ENCODE data around the gene SLAIN1.

Gene SLAIN1

GRCh38 chr13:77715233-77715891, 17.9 kb downstream of the SLAIN1 start:
- no peak for DNase-seq

- no peak for DNase-seq
Observed at GRCh38 chr13:77716692-77717091, 19.2 kb downstream of the SLAIN1 start.

GRCh38 chr13:77717508-77717907, 20.0 kb downstream of the SLAIN1 start:
- DNase-seq = no peak

GRCh38 chr13:77719128-77719527, 21.6 kb downstream of the SLAIN1 start:
- no peak for DNase-seq

GRCh38 chr13:77720988-77721387, 23.5 kb downstream of the SLAIN1 start:
- no peak for DNase-seq

GRCh38 chr13:77724092-77724491, 26.6 kb downstream of the SLAIN1 start:
- DNase-seq = no peak

GRCh38 chr13:77725071-77725470, 27.6 kb downstream of the SLAIN1 start:
- DNase-seq = no peak

- DNase-seq = no peak
Observed at GRCh38 chr13:77728265-77729125, 31.0 kb downstream of the SLAIN1 start.

GRCh38 chr13:77729502-77730221, 32.2 kb downstream of the SLAIN1 start:
- peak; percentile 51 for DNase-seq

- no peak for DNase-seq
Observed at GRCh38 chr13:77730572-77730971, 33.1 kb downstream of the SLAIN1 start.

- DNase-seq = no peak
Observed at GRCh38 chr13:77732287-77732686, 34.8 kb downstream of the SLAIN1 start.

GRCh38 chr13:77733674-77734073, 36.2 kb downstream of the SLAIN1 start:
- no peak for DNase-seq

GRCh38 chr13:77737583-77738200, 40.2 kb downstream of the SLAIN1 start:
- DNase-seq = peak; percentile 35

GRCh38 chr13:77740097-77740735, 42.7 kb downstream of the SLAIN1 start:
- DNase-seq = no peak

- DNase-seq = no peak
Observed at GRCh38 chr13:77740931-77741596, 43.6 kb downstream of the SLAIN1 start.

- DNase-seq = no peak
Observed at GRCh38 chr13:77741597-77741972, 44.1 kb downstream of the SLAIN1 start.

GRCh38 chr13:77742801-77743200, 45.3 kb downstream of the SLAIN1 start:
- no peak for DNase-seq

- no peak for DNase-seq
Observed at GRCh38 chr13:77745784-77746183, 48.3 kb downstream of the SLAIN1 start.

GRCh38 chr13:77749344-77749880, 51.9 kb downstream of the SLAIN1 start:
- DNase-seq = no peak

- DNase-seq = peak; percentile 56
Observed at GRCh38 chr13:77751513-77752456, 54.3 kb downstream of the SLAIN1 start.

All from activated CD4-positive, alpha-beta T cell treated with anti-CD3 and anti-CD28 coated beads for 48 hours (primary cell).